ENCODE measurements around the gene PYGB. TPM values are rescaled to one million over a fixed set of nuclear protein-coding genes. Genes with fewer than 3 reads are reported as not detected.
"Not testable (repeated sequence)": the region's sequence is repeated elsewhere in the genome, so short reads cannot be mapped to it uniquely, and the experiment has no call there.

PYGB gene
- total RNA-seq, 1 donor from 2014 or later = 20.9 TPM

DNA sequence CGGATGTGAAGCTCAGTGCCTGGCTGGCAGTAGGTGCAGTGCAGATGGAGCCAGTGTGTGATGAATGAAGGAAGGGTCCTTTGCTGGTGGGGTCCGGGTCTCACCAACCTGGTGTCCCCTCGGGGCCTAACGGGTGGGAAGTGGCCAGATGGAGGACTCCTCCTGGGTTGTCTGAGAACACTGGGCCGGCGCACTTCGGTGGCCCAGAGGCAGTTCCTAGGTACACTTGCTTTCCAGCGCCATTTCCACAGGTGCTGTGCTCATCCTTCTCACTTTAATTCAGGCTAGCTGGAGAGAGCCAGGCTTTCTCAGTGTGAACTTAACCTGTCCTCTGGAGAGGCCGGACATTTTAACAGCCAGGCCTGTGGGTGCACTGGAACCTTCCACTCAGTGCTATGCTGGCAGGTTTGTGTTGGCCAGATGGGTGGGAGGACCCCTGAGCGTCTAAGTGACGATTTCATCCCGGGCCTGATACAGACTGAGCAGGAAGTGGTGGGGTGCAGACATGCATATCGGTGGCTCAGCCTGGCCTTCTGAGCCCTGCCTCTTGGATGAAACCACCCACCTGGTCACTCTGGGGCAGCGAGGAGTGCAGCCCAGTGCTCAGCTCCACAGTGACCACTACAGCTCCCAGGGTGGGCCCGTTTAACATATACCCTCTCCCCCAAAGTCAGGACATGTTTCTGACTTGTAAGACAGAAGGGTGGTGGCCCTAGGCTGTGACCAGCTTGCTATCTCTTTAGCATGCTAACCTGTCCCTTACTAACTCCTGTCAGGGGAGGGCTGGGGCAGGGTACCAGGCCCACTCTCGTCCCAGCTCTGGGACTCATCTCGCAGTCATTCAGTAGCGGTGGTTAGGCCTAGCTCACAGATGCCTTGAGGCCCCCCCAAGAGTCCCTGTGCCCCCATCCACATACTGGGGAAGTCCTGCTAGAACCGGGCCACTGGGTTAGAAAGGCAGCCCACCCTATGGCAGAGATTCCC lies 8.2 kb upstream of the PYGB start:
- Histone ChIP-seq H3K4me3 (ENCODE audit: low read length in 3 of 3) (no peak overlapping the region), H3K27ac (ENCODE audit: low read depth, low read length) (no peak overlapping the region), H3K9me3 (ENCODE audit: control insufficient read depth in 3 of 3, low read length in 3 of 3) (no peaks in the 10 kb centered on the region), H3K9ac (ENCODE audit: low read depth in 1 of 3, low read length in 3 of 3) (no peak overlapping the region), H3K4me1 (ENCODE audit: control insufficient read depth in 3 of 3, insufficient read depth in 3 of 3, low read length in 3 of 3) (peaks cover 5 to 13% (median 11%) of the 10 kb centered on the region in 3 donors), H3K36me3 (ENCODE audit: control insufficient read depth in 3 of 3, insufficient read depth in 3 of 3, low read length in 3 of 3) (no peaks in the 10 kb centered on the region), H3K27me3 (ENCODE audit: control insufficient read depth in 3 of 3, insufficient read depth in 3 of 3, low read length in 3 of 3) (peaks cover 0 to 3% (median 0%) of the 10 kb centered on the region in 3 donors)

DNA sequence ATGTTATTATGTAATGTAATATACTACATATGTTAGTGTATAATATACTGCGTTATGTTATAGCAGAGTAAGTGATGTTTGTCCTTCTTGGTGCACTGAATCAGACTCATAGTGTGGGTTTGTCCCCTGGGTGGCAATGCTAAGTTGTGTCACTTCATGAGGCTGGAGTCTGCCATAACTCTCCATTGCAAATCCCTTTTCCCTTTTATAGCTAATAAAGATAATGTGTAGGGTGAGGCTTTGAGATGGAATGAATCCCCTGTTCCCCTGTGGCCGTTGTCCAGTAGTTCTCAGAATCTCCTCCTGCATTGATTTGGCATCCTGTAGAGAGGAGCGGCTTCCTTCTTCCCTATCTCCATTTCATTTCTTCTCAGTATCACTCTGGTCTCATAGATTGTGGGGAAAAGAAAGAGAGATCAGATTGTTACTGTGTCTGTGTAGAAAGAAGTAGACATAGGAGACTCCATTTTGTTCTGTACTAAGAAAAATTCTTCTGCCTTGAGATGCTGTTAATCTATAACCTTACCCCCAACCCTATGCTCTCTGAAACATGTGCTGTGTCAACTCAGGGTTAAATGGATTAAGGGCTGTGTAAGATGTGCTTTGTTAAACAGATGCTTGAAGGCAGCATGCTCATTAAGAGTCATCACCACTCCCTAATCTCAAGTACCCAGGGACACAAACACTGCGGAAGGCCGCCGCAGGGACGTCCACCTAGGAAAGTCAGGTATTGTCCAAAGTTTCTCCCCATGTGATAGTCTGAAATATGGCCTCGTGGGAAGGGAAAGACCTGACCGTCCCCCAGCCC lies 6.8 kb upstream of the PYGB start:
- H3K9ac ChIP-seq (ENCODE audit: low read depth in 1 of 3, low read length in 3 of 3); H3K9me3 ChIP-seq (ENCODE audit: control insufficient read depth in 3 of 3, low read length in 3 of 3); H3K36me3 ChIP-seq (ENCODE audit: control insufficient read depth in 3 of 3, insufficient read depth in 3 of 3, low read length in 3 of 3); H3K27ac ChIP-seq (ENCODE audit: low read depth, low read length); H3K27me3 ChIP-seq (ENCODE audit: control insufficient read depth in 3 of 3, insufficient read depth in 3 of 3, low read length in 3 of 3); H3K4me3 ChIP-seq (ENCODE audit: low read length in 3 of 3): not testable (repeated sequence)
- H3K4me1 ChIP-seq (ENCODE audit: control insufficient read depth in 3 of 3, insufficient read depth in 3 of 3, low read length in 3 of 3) = peaks cover 5 to 13% (median 11%) of the 10 kb centered on the region in 3 donors

DNA sequence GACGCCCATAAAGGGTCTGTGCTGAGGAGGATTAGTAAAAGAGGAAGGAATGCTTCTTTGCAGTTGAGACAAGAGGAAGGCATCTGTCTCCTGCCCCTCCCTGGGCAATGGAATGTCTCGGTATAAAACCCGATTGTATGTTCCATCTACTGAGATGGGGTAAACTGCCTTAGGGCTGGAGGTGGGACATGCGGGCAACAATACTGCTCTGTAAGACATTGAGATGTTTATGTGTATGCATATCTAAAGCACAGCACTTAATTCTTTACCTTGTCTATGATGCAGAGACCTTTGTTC lies 6.3 kb upstream of the PYGB start:
- not testable (repeated sequence) for H3K9me3 ChIP-seq (ENCODE audit: control insufficient read depth in 3 of 3, low read length in 3 of 3); H3K27ac ChIP-seq (ENCODE audit: low read depth, low read length); H3K27me3 ChIP-seq (ENCODE audit: control insufficient read depth in 3 of 3, insufficient read depth in 3 of 3, low read length in 3 of 3); H3K4me3 ChIP-seq (ENCODE audit: low read length in 3 of 3); H3K36me3 ChIP-seq (ENCODE audit: control insufficient read depth in 3 of 3, insufficient read depth in 3 of 3, low read length in 3 of 3); H3K9ac ChIP-seq (ENCODE audit: low read depth in 1 of 3, low read length in 3 of 3)
- peaks cover 5 to 13% (median 11%) of the 10 kb centered on the region in 3 donors for H3K4me1 ChIP-seq (ENCODE audit: control insufficient read depth in 3 of 3, insufficient read depth in 3 of 3, low read length in 3 of 3)

DNA sequence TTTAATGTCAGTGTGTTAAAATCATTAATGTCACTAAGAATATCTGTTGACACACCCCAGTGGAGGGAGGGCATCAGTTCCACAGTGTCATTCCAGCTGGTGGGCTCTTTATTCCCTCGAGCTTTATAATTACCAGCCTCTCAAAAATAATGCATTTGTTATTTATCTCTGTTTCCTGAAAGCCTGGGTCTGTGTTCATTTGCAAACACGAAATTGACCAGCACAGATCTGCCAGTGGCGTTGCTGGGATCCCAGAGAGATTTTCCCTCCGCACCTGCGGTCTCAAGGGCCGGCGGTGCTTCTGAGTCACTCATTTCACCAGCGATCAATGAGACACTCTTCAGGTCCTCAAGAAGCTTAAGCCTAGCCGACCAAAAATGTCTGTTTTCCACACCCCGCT lies 5.7 kb upstream of the PYGB start:
- no peak overlapping the region for H3K4me3 ChIP-seq (ENCODE audit: low read length in 3 of 3)
- no peak overlapping the region for H3K9ac ChIP-seq (ENCODE audit: low read depth in 1 of 3, low read length in 3 of 3)
- no peaks in the 10 kb centered on the region for H3K9me3 ChIP-seq (ENCODE audit: control insufficient read depth in 3 of 3, low read length in 3 of 3)

DNA sequence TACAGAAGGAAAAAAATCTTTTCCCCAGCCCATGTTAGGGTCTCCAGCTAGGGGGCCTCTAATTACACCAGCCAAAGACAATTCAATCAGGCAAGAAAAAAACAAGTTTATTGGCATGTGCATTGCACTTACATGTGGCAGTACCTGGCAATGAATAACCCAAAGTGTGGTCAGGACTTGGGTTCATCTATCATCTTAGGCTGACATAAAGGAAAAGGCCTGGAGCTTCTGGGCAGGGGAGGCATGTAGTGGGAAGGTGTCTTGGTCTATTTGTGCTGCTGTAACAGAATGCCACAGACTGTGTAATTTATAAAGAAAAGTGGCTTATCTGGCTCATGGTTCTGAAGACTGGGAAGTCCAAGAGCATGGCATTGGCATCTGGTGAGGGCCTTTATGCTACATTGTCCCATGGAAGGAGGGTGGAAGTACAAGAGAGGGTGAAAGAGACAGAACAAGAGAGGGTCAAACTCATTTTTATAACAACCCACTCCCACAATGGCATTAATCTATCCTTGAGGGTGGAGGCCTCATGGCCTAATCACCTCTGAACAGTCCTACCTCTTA lies 4.4 kb upstream of the PYGB start:
- H3K27me3 ChIP-seq (ENCODE audit: control insufficient read depth in 3 of 3, insufficient read depth in 3 of 3, low read length in 3 of 3) = no peaks in the 10 kb centered on the region
- no peak overlapping the region for H3K9ac ChIP-seq (ENCODE audit: low read depth in 1 of 3, low read length in 3 of 3)
- no peaks in the 10 kb centered on the region for H3K9me3 ChIP-seq (ENCODE audit: control insufficient read depth in 3 of 3, low read length in 3 of 3)
- peaks cover 6 to 14% (median 8%) of the 10 kb centered on the region in 3 donors for H3K4me1 ChIP-seq (ENCODE audit: control insufficient read depth in 3 of 3, insufficient read depth in 3 of 3, low read length in 3 of 3)
- H3K27ac ChIP-seq (ENCODE audit: low read depth, low read length) = no peak overlapping the region
- no peaks in the 10 kb centered on the region for H3K36me3 ChIP-seq (ENCODE audit: control insufficient read depth in 3 of 3, insufficient read depth in 3 of 3, low read length in 3 of 3)
- no peak overlapping the region for H3K4me3 ChIP-seq (ENCODE audit: low read length in 3 of 3)

More for the DNA sequence above, 5.7 kb upstream of the PYGB start:
- no peak overlapping the region for H3K27ac ChIP-seq (ENCODE audit: low read depth, low read length)
- H3K36me3 ChIP-seq (ENCODE audit: control insufficient read depth in 3 of 3, insufficient read depth in 3 of 3, low read length in 3 of 3) = no peaks in the 10 kb centered on the region
- H3K27me3 ChIP-seq (ENCODE audit: control insufficient read depth in 3 of 3, insufficient read depth in 3 of 3, low read length in 3 of 3) = no peaks in the 10 kb centered on the region
- peaks cover 11 to 17% (median 16%) of the 10 kb centered on the region in 3 donors for H3K4me1 ChIP-seq (ENCODE audit: control insufficient read depth in 3 of 3, insufficient read depth in 3 of 3, low read length in 3 of 3)

DNA sequence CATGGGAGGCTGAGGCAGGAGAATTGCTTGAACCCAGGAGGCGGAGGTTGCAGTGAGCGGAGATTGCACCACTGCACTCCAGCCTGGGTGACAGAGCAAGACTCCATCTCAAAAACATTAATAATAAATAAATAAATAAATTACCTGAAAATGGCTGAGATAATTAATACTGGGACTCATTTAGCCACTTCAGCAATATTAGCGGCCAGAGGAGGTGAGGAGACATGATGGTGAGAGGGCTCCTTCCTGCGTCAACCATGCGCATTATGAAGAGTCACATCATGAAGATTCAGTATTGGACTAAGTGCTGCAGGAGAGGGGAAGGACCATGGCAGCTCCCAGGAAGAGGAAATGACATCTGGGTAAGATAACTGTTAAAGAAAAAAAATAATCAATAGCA lies 2.9 kb upstream of the PYGB start:
- no peaks in the 10 kb centered on the region for H3K27me3 ChIP-seq (ENCODE audit: control insufficient read depth in 3 of 3, insufficient read depth in 3 of 3, low read length in 3 of 3)
- no peak overlapping the region for H3K9ac ChIP-seq (ENCODE audit: low read depth in 1 of 3, low read length in 3 of 3)
- no peaks in the 10 kb centered on the region for H3K36me3 ChIP-seq (ENCODE audit: control insufficient read depth in 3 of 3, insufficient read depth in 3 of 3, low read length in 3 of 3)
- H3K4me3 ChIP-seq (ENCODE audit: low read length in 3 of 3) = no peak overlapping the region
- peaks cover 12 to 16% (median 13%) of the 10 kb centered on the region in 3 donors for H3K4me1 ChIP-seq (ENCODE audit: control insufficient read depth in 3 of 3, insufficient read depth in 3 of 3, low read length in 3 of 3)
- H3K9me3 ChIP-seq (ENCODE audit: control insufficient read depth in 3 of 3, low read length in 3 of 3) = no peaks in the 10 kb centered on the region
- H3K27ac ChIP-seq (ENCODE audit: low read depth, low read length) = no peak overlapping the region

DNA sequence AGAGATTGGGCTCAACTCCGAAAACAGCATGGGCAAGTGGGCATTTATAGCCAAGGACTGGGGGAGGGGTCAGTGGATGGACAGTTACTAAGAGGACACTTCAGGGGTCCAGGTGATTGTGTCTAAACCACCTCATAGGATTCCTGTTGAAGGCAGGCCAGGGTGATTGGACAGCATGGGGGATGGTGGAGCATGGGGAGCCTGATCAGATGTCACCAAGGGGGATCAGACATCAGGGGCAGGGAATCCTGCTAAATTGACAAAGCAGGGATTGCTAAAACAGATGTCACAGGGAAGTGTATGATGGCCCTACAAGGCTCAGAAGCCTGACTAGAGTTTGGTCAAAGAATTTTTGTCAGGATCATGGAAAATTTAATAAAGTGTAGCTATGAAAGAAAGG lies 2.4 kb upstream of the PYGB start:
- Histone ChIP-seq H3K4me3 (ENCODE audit: low read length in 3 of 3) (no peak overlapping the region), H3K27ac (ENCODE audit: low read depth, low read length) (no peak overlapping the region), H3K36me3 (ENCODE audit: control insufficient read depth in 3 of 3, insufficient read depth in 3 of 3, low read length in 3 of 3) (no peaks in the 10 kb centered on the region), H3K9me3 (ENCODE audit: control insufficient read depth in 3 of 3, low read length in 3 of 3) (no peaks in the 10 kb centered on the region), H3K4me1 (ENCODE audit: control insufficient read depth in 3 of 3, insufficient read depth in 3 of 3, low read length in 3 of 3) (peaks cover 12 to 16% (median 13%) of the 10 kb centered on the region in 3 donors), H3K27me3 (ENCODE audit: control insufficient read depth in 3 of 3, insufficient read depth in 3 of 3, low read length in 3 of 3) (no peaks in the 10 kb centered on the region), H3K9ac (ENCODE audit: low read depth in 1 of 3, low read length in 3 of 3) (no peak overlapping the region)

DNA sequence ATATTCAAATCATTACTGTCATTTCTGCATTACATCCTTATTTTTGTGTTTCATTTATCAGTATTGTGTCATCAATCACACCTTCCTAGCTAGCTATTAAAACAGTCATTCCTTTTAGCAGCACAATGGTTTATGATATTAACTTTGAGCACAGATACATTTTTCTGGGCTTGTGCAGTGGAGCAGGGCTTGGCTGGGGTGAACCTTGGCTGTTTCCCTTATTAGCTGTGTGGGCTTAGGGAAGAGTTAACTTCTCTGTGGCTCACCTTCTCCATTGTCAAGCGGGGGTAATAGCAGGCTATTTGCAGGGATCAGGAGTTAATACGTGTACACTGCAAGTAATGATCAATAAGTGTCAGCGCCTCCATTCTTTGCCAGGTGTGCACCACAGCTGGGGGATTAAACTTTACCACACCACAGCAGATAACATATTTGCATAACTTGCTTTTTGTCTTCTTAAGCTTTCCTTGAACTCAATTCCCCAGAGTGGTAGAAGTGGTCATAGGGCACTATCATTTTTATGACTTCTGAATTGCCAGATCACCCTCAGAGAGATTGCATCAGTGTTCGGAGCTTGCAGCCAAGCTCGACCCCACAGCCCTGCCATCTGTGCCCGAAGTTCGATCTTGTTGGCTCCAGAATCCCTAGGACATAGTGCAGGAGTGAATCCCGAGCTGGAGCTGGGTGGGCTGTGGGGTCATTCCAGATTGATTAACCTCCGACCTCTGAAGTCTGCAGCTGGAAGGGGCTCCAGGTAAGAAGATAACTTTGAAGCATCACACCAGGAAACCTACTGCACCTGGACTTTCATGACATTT lies 1.5 kb upstream of the PYGB start:
- no peaks in the 10 kb centered on the region for H3K9me3 ChIP-seq (ENCODE audit: control insufficient read depth in 3 of 3, low read length in 3 of 3)
- H3K36me3 ChIP-seq (ENCODE audit: control insufficient read depth in 3 of 3, insufficient read depth in 3 of 3, low read length in 3 of 3) = no peaks in the 10 kb centered on the region
- H3K27ac ChIP-seq (ENCODE audit: low read depth, low read length) = no peak overlapping the region
- H3K27me3 ChIP-seq (ENCODE audit: control insufficient read depth in 3 of 3, insufficient read depth in 3 of 3, low read length in 3 of 3) = no peaks in the 10 kb centered on the region
- peak overlapping the region in 1 of 3 donors; percentile 71 for H3K4me3 ChIP-seq (ENCODE audit: low read length in 3 of 3)
- H3K4me1 ChIP-seq (ENCODE audit: control insufficient read depth in 3 of 3, insufficient read depth in 3 of 3, low read length in 3 of 3) = peaks cover 12 to 20% (median 13%) of the 10 kb centered on the region in 3 donors
- no peak overlapping the region for H3K9ac ChIP-seq (ENCODE audit: low read depth in 1 of 3, low read length in 3 of 3)

DNA sequence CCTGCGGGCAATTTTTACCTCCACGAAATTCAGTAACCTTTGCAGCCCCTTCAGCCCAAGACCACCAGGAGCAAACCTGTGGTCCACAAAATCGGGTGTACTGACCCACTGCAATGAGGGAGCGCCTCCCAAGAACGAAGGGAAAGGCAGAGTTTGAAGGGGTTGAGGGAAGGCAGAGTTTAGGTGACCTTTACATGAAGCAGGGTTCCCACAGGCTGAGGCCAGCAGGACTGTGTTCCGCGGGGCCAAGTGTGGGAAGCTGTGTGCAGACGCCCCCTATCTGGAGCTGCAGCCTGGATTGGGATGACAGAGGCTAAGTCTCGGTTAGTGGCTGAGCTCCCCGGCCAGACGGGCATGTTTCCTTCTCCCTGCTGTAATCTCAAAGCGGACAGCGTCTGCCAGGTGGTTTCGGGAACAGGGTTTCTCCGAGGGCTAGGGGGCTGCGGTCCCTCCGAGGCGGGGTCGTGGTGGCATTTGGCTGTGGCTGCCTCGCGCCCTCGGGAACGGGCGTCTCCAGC lies 826 bp upstream of the PYGB start:
- peaks cover 13 to 26% (median 14%) of the 10 kb centered on the region in 3 donors for H3K4me1 ChIP-seq (ENCODE audit: control insufficient read depth in 3 of 3, insufficient read depth in 3 of 3, low read length in 3 of 3)
- no peaks in the 10 kb centered on the region for H3K9me3 ChIP-seq (ENCODE audit: control insufficient read depth in 3 of 3, low read length in 3 of 3)
- no peaks in the 10 kb centered on the region for H3K27me3 ChIP-seq (ENCODE audit: control insufficient read depth in 3 of 3, insufficient read depth in 3 of 3, low read length in 3 of 3)
- peak overlapping the region; percentile 61 to 83 (median 76) for H3K9ac ChIP-seq (ENCODE audit: low read depth in 1 of 3, low read length in 3 of 3)
- no peaks in the 10 kb centered on the region for H3K36me3 ChIP-seq (ENCODE audit: control insufficient read depth in 3 of 3, insufficient read depth in 3 of 3, low read length in 3 of 3)
- peak overlapping the region; percentile 71 to 92 (median 80) for H3K4me3 ChIP-seq (ENCODE audit: low read length in 3 of 3)
- H3K27ac ChIP-seq (ENCODE audit: low read depth, low read length) = peak overlapping the region; percentile 25

Data from skeletal muscle tissue (tissue), 4 donors.